HG03139 (cell line): ENCODE data around the gene RPL41.
A peak's percentile ranks its signal among the peaks of the same experiment; 100 is the strongest.
"Not testable (repeated sequence)": the region's sequence is repeated elsewhere in the genome, so short reads cannot be mapped to it uniquely, and the experiment has no call there.

Experiments used
- ATAC-seq: cut with Tn5 transposase; IDR thresholded peaks from one replicate; pipeline ENCODE4 v1.9.1; 2021; ENCODE audit not compliant: unreplicated experiment

RPL41 gene

GRCh38 chr12:56116267-56117081, at the start of gene RPL41:
Gene RPL41, plus strand, starts transcription at chr12:56116633.
- no peak for ATAC-seq

DNA sequence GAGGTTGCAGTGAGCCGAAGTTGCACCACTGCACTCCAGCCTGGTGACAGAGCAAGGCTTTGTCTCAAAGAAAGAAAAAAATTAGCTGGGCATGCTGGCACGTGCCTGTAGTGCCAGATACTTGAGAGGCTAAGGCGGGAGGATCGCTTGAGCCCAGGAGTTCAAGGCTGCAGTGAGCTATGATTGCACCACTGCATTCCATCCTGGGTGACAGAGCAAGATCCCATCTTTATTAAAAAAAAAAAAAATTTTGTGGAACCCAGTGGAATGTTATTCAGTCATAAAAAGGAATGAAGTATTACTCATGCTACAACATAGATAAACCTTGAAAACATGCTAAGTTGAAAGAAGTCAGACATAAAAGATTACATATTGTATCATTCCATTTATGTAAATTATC, 44.8 kb upstream of the RPL41 start:
- no peak for ATAC-seq

- no peak for ATAC-seq
Observed at GRCh38 chr12:56074396-56074795, 42.0 kb upstream of the RPL41 start.

DNA sequence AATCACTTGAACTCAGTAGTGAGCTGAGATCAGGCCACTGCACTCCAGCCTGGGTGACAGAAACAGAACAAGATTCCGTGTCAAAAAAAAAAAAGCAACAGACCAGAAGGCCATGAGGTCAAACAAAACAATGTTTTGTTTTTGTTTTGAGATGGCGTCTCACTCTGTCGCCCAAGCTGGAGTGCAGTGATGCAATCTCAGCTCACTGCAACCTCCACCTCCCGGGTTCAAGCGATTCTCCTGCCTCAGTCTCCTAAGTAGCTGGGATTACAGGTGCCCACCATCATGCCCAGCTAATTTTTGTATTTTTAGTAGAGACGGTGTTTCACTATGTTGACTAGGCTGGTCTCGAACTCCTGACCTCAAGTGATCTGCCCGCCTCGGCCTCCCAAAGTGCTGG, 38.5 kb upstream of the RPL41 start:
- ATAC-seq: not testable (repeated sequence)

GRCh38 chr12:56078427-56078826, 38.0 kb upstream of the RPL41 start:
- no peak for ATAC-seq

- ATAC-seq: peak; percentile 57
Observed at GRCh38 chr12:56078931-56079722, 37.3 kb upstream of the RPL41 start.

DNA sequence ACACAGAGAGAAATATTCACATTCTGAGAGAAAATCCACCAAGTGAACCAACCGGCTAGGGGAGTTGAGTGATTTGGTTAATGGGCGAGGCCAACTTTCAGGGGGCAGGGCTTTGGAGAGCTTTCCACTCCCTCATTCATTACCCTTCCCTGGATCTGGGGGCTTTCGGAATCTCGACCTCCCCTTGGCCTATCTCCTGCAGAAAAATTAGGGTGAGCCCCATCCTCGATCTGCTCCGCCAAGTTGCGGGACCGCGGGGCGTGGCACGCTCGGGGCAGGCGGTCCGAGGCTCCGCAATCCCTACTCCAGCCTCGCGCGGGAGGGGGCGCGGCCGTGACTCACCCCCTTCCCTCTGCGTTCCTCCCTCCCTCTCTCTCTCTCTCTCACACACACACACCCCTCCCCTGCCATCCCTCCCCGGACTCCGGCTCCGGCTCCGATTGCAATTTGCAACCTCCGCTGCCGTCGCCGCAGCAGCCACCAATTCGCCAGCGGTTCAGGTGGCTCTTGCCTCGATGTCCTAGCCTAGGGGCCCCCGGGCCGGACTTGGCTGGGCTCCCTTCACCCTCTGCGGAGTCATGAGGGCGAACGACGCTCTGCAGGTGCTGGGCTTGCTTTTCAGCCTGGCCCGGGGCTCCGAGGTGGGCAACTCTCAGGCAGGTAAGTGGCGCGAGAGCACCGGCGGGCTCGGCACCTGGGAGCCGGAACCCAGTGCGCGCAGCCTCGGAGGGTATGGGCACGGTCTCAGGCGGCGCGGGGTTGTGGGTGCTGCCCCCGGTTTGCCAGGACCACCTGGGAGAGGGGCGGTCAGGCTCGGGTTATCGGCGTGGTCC, 36.5 kb upstream of the RPL41 start, which contains the start of gene ERBB3:
TSS of gene ERBB3 (plus strand) at position 443 of the 833 bp plus-strand sequence. CDS start at position 579, 136 bp downstream.
- no peak for ATAC-seq

DNA sequence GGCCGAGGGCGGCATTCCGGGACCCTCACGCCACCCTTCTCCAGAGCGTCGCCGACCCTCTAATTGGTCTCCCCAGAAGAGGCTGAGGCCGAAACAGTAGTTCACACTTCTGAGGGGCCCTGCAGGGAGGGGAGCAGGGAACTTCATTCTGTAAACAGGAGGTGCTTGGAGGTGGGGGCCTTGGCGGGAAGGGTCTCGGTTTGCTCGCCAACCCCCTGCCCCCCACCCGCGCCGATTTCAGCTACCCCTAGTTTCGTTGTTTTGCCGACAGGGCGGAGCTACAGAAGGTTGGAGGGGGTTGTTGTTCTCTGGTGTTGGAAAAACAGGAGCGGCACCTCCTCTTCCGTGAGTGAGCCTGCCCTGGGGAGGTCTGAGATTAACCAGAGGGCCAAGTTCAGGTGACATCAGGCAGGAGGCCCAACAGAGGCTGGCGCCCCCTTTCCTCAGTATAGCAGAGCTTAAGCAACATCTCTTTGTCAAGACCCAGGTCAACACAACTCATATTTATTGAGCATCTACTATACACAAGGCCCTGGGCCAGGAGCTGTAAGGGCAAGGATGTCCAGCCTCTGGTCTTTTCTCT, 35.8 kb upstream of the RPL41 start:
- ATAC-seq: no peak

- no peak for ATAC-seq
Observed at GRCh38 chr12:56081393-56082347, 34.8 kb upstream of the RPL41 start.

GRCh38 chr12:56082382-56082781, 34.1 kb upstream of the RPL41 start:
- ATAC-seq: no peak

- no peak for ATAC-seq
Observed at GRCh38 chr12:56082967-56083366, 33.5 kb upstream of the RPL41 start.

DNA sequence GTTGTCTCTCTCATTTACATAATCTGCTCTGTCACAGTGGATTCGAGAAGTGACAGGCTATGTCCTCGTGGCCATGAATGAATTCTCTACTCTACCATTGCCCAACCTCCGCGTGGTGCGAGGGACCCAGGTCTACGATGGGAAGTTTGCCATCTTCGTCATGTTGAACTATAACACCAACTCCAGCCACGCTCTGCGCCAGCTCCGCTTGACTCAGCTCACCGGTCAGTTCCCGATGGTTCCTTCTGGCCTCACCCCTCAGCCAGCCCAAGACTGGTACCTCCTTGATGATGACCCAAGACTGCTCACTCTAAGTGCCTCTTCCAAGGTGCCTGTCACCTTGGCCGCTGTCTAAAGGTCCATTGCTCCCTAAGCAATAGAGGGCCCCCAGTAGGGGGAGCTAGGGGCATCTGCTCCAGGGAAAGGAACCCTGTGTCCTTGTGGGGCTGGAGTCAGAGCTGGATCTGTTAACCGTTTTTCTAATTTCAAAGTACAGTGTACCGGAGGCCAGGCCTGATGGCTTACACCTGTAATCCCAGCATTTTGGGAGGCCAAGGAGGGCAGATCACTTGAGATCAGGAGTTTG, 31.4 kb upstream of the RPL41 start:
- ATAC-seq: no peak

DNA sequence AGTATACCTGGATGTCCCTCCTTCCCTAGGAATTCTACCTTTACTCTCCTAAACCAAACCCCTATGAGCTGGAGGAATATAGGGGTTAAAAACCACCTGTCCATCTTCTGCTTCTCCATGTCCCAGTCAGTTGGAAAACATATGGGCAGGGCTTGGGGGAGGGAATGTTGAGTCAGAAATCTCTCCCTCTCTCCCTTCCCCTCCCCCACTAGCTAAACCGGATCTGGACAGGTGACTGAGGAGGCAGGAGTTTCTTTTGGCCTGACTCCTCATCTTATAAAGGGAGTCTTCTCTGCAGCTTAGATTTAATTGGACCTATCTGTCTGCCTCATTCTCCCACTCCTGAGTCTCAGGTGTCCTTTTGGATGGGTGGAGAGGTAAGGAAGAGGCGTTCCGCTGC, 30.3 kb upstream of the RPL41 start:
- ATAC-seq: no peak

DNA sequence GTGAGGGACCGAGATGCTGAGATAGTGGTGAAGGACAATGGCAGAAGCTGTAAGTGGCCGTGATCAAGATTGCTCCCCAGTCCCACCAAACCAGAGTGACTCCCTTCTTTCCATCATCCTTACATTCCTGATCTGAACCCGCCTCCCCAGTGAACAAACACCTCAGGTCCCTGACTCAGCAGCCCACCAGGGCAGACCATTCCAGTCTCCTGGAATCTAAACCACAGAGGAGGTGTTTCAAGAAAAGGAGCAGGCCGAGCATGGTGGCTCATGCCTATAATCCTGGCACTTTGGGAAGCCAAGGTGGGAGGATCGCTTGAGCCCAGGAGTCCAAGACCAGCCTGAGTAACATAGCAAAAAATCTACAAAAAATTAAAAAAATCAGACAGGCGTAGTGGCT, 29.8 kb upstream of the RPL41 start:
- ATAC-seq: no peak

DNA sequence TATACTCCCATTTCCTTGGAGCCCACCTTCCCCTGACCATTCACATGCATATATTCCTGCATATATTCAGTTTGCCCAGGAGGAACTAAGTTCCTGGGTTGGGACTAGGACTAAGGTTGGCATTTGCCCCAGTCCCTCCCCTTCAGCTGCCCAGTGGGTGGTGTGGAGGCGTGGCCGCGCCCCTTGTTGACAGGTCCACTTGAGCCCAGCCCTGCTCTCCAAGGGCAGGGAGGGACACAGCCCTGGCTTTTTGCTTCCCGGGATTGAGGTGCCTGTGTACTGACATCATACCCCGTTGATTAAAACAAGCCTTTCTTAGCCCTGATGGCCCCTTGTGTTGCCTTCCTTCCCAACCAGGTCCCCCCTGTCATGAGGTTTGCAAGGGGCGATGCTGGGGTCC, 29.2 kb upstream of the RPL41 start:
- no peak for ATAC-seq

DNA sequence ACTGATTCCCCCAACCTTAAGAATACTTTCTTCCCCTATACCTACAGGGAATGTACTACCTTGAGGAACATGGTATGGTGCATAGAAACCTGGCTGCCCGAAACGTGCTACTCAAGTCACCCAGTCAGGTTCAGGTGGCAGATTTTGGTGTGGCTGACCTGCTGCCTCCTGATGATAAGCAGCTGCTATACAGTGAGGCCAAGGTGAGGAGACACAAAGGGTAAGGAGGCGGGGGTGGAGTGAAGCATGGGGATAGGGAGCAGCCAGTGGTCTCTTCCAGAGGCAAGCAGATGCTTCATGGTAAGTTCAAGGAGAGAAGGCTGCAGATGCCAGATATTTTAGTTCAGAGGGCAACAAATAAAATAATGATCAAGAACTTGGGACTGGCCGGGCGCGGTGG, 18.7 kb upstream of the RPL41 start:
- no peak for ATAC-seq

DNA sequence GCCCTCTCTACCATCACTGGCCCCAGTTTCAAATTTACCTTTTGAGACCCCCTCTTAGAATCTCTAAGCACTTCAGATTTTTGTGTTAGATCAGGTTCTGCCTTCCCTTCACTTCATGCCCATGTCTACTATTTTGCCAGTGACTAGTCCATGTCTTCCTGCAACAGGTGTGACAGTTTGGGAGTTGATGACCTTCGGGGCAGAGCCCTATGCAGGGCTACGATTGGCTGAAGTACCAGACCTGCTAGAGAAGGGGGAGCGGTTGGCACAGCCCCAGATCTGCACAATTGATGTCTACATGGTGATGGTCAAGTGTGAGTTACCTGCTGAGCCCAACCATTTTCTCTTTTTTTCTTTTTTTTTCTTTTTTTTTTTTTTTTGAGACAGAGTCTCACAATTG, 17.8 kb upstream of the RPL41 start:
- no peak for ATAC-seq

DNA sequence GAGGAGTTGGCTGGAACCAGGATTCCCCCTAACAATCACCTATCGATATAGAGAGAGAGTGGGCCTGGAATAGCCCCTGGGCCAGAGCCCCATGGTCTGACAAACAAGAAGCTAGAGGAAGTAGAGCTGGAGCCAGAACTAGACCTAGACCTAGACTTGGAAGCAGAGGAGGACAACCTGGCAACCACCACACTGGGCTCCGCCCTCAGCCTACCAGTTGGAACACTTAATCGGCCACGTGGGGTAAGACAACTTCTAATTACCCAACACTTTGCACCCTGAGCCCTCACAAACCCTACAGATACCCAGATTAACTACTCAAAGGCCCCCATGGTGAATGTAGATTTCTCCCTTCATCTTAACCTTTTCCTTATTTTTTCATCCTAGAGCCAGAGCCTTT, 16.6 kb upstream of the RPL41 start:
- ATAC-seq: no peak

GRCh38 chr12:56101045-56101444, 15.4 kb upstream of the RPL41 start:
- ATAC-seq: no peak
